ENCODE data around the gene TRMT61B.

The TRMT61B gene

GRCh38 chr2:28824870-28825269 lies 45.2 kb downstream of the TRMT61B start:
- H3K4ac ChIP-seq (ENCODE audit: low read length): no peak overlapping the region
- no peak overlapping the region for H3K27ac ChIP-seq (replicated peaks; ENCODE audit: low read length)
- no peak overlapping the region for H2AFZ ChIP-seq (ENCODE audit: low read length)
- no peaks in the 10 kb centered on the region for H3K9me3 ChIP-seq (replicated peaks in 1 of 2; ENCODE audit: control insufficient read depth in 2 of 2, insufficient read depth in 1 of 2, low read depth in 1 of 2, low read length in 2 of 2)
- no peak for DNase-seq (ENCODE audit: low spot score)
- H2BK12ac ChIP-seq (ENCODE audit: low read length): no peak overlapping the region
- no peak overlapping the region for H3K18ac ChIP-seq (ENCODE audit: low read length)
- no peak overlapping the region for H3K9ac ChIP-seq (ENCODE audit: low read depth, low read length, poor library complexity)
- H2BK120ac ChIP-seq (ENCODE audit: low read depth, low read length): no peak overlapping the region
- H3K79me1 ChIP-seq (ENCODE audit: low read depth, low read length): no peaks in the 10 kb centered on the region
- H2BK5ac ChIP-seq (ENCODE audit: low read length): no peak overlapping the region
- H4K8ac ChIP-seq (ENCODE audit: low read depth, low read length): no peak overlapping the region
- H3K36me3 ChIP-seq (replicated peaks in 1 of 2; ENCODE audit: control insufficient read depth in 2 of 2, insufficient read depth in 2 of 2, low read length in 2 of 2): no peaks in the 10 kb centered on the region
- H3K14ac ChIP-seq (ENCODE audit: low read length): no peak overlapping the region
- H3K27me3 ChIP-seq (ENCODE audit: control insufficient read depth in 3 of 3, insufficient read depth in 3 of 3, low read depth in 1 of 3, low read length in 3 of 3): no peaks in the 10 kb centered on the region
- no peak overlapping the region for H3K4me2 ChIP-seq (ENCODE audit: insufficient read depth, low read length, poor library complexity, severe bottlenecking)
- no peaks in the 10 kb centered on the region for H3K4me1 ChIP-seq (ENCODE audit: control insufficient read depth in 2 of 2, insufficient read depth in 1 of 2, low read depth in 1 of 2, low read length in 2 of 2)
- no peak overlapping the region for H3K23ac ChIP-seq (ENCODE audit: low read depth, low read length, poor library complexity)
- no peak overlapping the region for H4K91ac ChIP-seq (ENCODE audit: low read depth, low read length, poor library complexity)
- no peak overlapping the region for H3K4me3 ChIP-seq (ENCODE audit: low read length in 2 of 2)
- no peak overlapping the region for H2BK15ac ChIP-seq (ENCODE audit: low read length)
- H2AK5ac ChIP-seq (ENCODE audit: low read depth, low read length): no peak overlapping the region

DNA sequence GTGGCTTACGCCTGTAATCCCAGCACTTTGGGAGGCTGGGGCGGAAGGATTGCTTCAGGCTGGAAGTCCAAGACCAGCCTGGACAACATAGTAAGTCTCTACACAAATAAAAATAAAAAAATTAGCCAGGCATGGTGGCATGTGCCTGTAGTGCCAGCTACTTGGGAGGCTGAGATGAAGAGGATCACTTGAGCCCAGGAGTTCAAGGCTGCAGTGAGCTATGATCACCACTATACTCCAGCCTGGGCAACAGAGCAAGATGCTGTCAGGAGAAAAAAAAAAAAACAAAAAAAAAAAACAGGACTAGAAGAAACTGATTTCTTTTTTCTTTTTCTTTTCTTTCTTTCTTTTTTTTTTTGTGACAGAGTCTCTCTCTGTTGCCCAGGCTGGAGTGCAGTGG lies 45.9 kb downstream of the TRMT61B start:
- no peak overlapping the region for H3K14ac ChIP-seq (ENCODE audit: low read length)
- H2BK15ac ChIP-seq (ENCODE audit: low read length): no peak overlapping the region
- H3K4ac ChIP-seq (ENCODE audit: low read length): no peak overlapping the region
- no peaks in the 10 kb centered on the region for H3K27me3 ChIP-seq (ENCODE audit: control insufficient read depth in 3 of 3, insufficient read depth in 3 of 3, low read depth in 1 of 3, low read length in 3 of 3)
- H3K4me2 ChIP-seq (ENCODE audit: insufficient read depth, low read length, poor library complexity, severe bottlenecking): no peak overlapping the region
- no peaks in the 10 kb centered on the region for H3K36me3 ChIP-seq (replicated peaks in 1 of 2; ENCODE audit: control insufficient read depth in 2 of 2, insufficient read depth in 2 of 2, low read length in 2 of 2)
- no peak overlapping the region for H3K4me3 ChIP-seq (ENCODE audit: low read length in 2 of 2)
- H4K91ac ChIP-seq (ENCODE audit: low read depth, low read length, poor library complexity): no peak overlapping the region
- H2BK120ac ChIP-seq (ENCODE audit: low read depth, low read length): no peak overlapping the region
- DNase-seq (ENCODE audit: low spot score): no peak
- no peak overlapping the region for H4K8ac ChIP-seq (ENCODE audit: low read depth, low read length)
- WGBS, 2 donors (ENCODE audit: extremely low coverage in 2 of 2, insufficient read length in 2 of 2, insufficient replicate concordance in 1 of 2): no CpG with 5 or more reads among the region's 2 CpGs
- no peaks in the 10 kb centered on the region for H3K79me1 ChIP-seq (ENCODE audit: low read depth, low read length)
- H2BK5ac ChIP-seq (ENCODE audit: low read length): no peak overlapping the region
- H2AK5ac ChIP-seq (ENCODE audit: low read depth, low read length): no peak overlapping the region
- H3K4me1 ChIP-seq (ENCODE audit: control insufficient read depth in 2 of 2, insufficient read depth in 1 of 2, low read depth in 1 of 2, low read length in 2 of 2): no peaks in the 10 kb centered on the region
- no peak overlapping the region for H3K27ac ChIP-seq (replicated peaks; ENCODE audit: low read length)
- no peak overlapping the region for H3K23ac ChIP-seq (ENCODE audit: low read depth, low read length, poor library complexity)
- no peak overlapping the region for H3K18ac ChIP-seq (ENCODE audit: low read length)
- H2AFZ ChIP-seq (ENCODE audit: low read length): no peak overlapping the region
- H3K9me3 ChIP-seq (replicated peaks in 1 of 2; ENCODE audit: control insufficient read depth in 2 of 2, insufficient read depth in 1 of 2, low read depth in 1 of 2, low read length in 2 of 2): no peaks in the 10 kb centered on the region
- no peak overlapping the region for H3K9ac ChIP-seq (ENCODE audit: low read depth, low read length, poor library complexity)
- no peak overlapping the region for H2BK12ac ChIP-seq (ENCODE audit: low read length)

- no peak overlapping the region for H2AK5ac ChIP-seq (ENCODE audit: low read depth, low read length)
- H4K91ac ChIP-seq (ENCODE audit: low read depth, low read length, poor library complexity): no peak overlapping the region
- H3K9me3 ChIP-seq (replicated peaks in 1 of 2; ENCODE audit: control insufficient read depth in 2 of 2, insufficient read depth in 1 of 2, low read depth in 1 of 2, low read length in 2 of 2): no peaks in the 10 kb centered on the region
- no peak overlapping the region for H3K4me2 ChIP-seq (ENCODE audit: insufficient read depth, low read length, poor library complexity, severe bottlenecking)
- no peaks in the 10 kb centered on the region for H3K4me1 ChIP-seq (ENCODE audit: control insufficient read depth in 2 of 2, insufficient read depth in 1 of 2, low read depth in 1 of 2, low read length in 2 of 2)
- H2BK15ac ChIP-seq (ENCODE audit: low read length): no peak overlapping the region
- H3K18ac ChIP-seq (ENCODE audit: low read length): no peak overlapping the region
- H3K79me1 ChIP-seq (ENCODE audit: low read depth, low read length): no peaks in the 10 kb centered on the region
- H2BK12ac ChIP-seq (ENCODE audit: low read length): no peak overlapping the region
- H2BK120ac ChIP-seq (ENCODE audit: low read depth, low read length): no peak overlapping the region
- no peak overlapping the region for H2AFZ ChIP-seq (ENCODE audit: low read length)
- H2BK5ac ChIP-seq (ENCODE audit: low read length): no peak overlapping the region
- H4K8ac ChIP-seq (ENCODE audit: low read depth, low read length): no peak overlapping the region
- no peak overlapping the region for H3K27ac ChIP-seq (replicated peaks; ENCODE audit: low read length)
- no peak overlapping the region for H3K4me3 ChIP-seq (ENCODE audit: low read length in 2 of 2)
- no peak for DNase-seq (ENCODE audit: low spot score)
- H3K4ac ChIP-seq (ENCODE audit: low read length): no peak overlapping the region
- H3K14ac ChIP-seq (ENCODE audit: low read length): no peak overlapping the region
- H3K23ac ChIP-seq (ENCODE audit: low read depth, low read length, poor library complexity): no peak overlapping the region
- H3K36me3 ChIP-seq (replicated peaks in 1 of 2; ENCODE audit: control insufficient read depth in 2 of 2, insufficient read depth in 2 of 2, low read length in 2 of 2): no peaks in the 10 kb centered on the region
- no peak overlapping the region for H3K9ac ChIP-seq (ENCODE audit: low read depth, low read length, poor library complexity)
- no peaks in the 10 kb centered on the region for H3K27me3 ChIP-seq (ENCODE audit: control insufficient read depth in 3 of 3, insufficient read depth in 3 of 3, low read depth in 1 of 3, low read length in 3 of 3)
These were observed 48.1 kb downstream of the TRMT61B start for GRCh38 chr2:28822036-28822435.

DNA sequence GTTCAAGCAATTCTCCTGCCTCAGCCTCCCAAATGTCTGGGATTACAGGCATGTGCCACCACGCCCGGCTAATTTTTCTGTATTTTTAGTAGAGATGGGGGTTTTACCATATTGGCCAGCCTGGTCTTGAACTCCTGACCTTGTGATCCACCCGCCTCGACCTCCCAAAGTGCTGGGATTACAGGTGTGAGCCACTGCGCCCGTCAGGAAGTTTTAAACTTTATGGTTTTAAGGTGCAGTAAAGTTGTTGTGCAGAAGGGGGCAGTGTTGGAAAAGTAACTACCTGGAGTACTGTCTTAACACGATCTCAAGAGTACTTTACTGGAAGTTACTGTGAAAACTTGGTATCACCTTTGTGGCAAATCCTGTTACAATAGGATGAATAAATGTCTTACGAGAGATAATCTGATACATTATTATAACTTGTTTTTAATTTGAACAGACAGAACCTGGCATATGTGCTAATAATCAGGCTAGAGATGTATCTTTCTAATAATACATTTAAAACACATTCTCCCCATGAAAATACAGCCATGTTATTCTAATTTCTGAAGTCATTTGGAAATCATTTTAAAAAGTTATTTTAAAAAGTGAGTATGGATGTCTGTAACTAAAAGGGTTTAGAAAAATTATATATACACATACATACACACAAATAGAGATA lies 48.7 kb downstream of the TRMT61B start:
- H3K18ac ChIP-seq (ENCODE audit: low read length): no peak overlapping the region
- peak; percentile 47 for DNase-seq (ENCODE audit: low spot score)
- WGBS, 2 donors (ENCODE audit: extremely low coverage in 2 of 2, insufficient read length in 2 of 2, insufficient replicate concordance in 1 of 2): no CpG with 5 or more reads among the region's 8 CpGs

More for the DNA sequence above, 48.7 kb downstream of the TRMT61B start:
- Histone ChIP-seq H3K4me2 (ENCODE audit: insufficient read depth, low read length, poor library complexity, severe bottlenecking) (no peak overlapping the region), H3K4me1 (ENCODE audit: control insufficient read depth in 2 of 2, insufficient read depth in 1 of 2, low read depth in 1 of 2, low read length in 2 of 2) (no peaks in the 10 kb centered on the region), H3K9me3 (replicated peaks in 1 of 2; ENCODE audit: control insufficient read depth in 2 of 2, insufficient read depth in 1 of 2, low read depth in 1 of 2, low read length in 2 of 2) (no peaks in the 10 kb centered on the region), H4K91ac (ENCODE audit: low read depth, low read length, poor library complexity) (no peak overlapping the region), H3K79me1 (ENCODE audit: low read depth, low read length) (no peaks in the 10 kb centered on the region), H2BK15ac (ENCODE audit: low read length) (no peak overlapping the region), H3K36me3 (replicated peaks in 1 of 2; ENCODE audit: control insufficient read depth in 2 of 2, insufficient read depth in 2 of 2, low read length in 2 of 2) (no peaks in the 10 kb centered on the region), H3K4ac (ENCODE audit: low read length) (no peak overlapping the region), H3K27ac (replicated peaks; ENCODE audit: low read length) (no peak overlapping the region), H4K8ac (ENCODE audit: low read depth, low read length) (no peak overlapping the region), H2BK12ac (ENCODE audit: low read length) (no peak overlapping the region), H3K14ac (ENCODE audit: low read length) (no peak overlapping the region), H2BK120ac (ENCODE audit: low read depth, low read length) (no peak overlapping the region), H3K9ac (ENCODE audit: low read depth, low read length, poor library complexity) (no peak overlapping the region), H2AK5ac (ENCODE audit: low read depth, low read length) (no peak overlapping the region), H3K27me3 (ENCODE audit: control insufficient read depth in 3 of 3, insufficient read depth in 3 of 3, low read depth in 1 of 3, low read length in 3 of 3) (no peaks in the 10 kb centered on the region), H3K4me3 (ENCODE audit: low read length in 2 of 2) (no peak overlapping the region), H2AFZ (ENCODE audit: low read length) (no peak overlapping the region), H3K23ac (ENCODE audit: low read depth, low read length, poor library complexity) (no peak overlapping the region), H2BK5ac (ENCODE audit: low read length) (no peak overlapping the region)

Measured in neuronal stem cell (in vitro differentiated cells).